AG04449 (cell line): ENCODE results near the gene EWSR1.

Experiments used
- CTCF ChIA-PET: fragments of 350-600 bp; formaldehyde crosslinking; extraction: SDS; loops from one replicate; lab custom pipeline; 2021; ENCODE audit warnings: antibody characterized with exemption; lab: Yijun Ruan, JAX
- POLR2A ChIA-PET: fragments of 400-600, 350-600 bp; formaldehyde crosslinking; extraction: SDS; loops from one replicate; lab custom pipeline; 2020; ENCODE audit warnings: antibody characterized with exemption, inconsistent platforms; lab: Yijun Ruan, JAX
- DNase-seq: peaks from one replicate; pipeline ENCODE4 v3.0.0-alpha.2; 2010; ENCODE audit warnings: low read depth, low spot score
- H3K4me3 ChIP-seq: 2 replicates; pipeline ENCODE4 v1.5.1; 2011; ENCODE audit warnings: low read depth, mild to moderate bottlenecking, control low read depth, low read length
- TF ChIP-seq, protein P1 (sequence below): IDR thresholded peaks from one replicate; pipeline ENCODE4 v1.5.1; 2011; ENCODE audit warnings: mild to moderate bottlenecking, moderate library complexity, low read length, control low read depth, inconsistent platforms; ENCODE audit not compliant: insufficient read depth; ENCODE audit errors: missing control alignments

The EWSR1 gene

DNA sequence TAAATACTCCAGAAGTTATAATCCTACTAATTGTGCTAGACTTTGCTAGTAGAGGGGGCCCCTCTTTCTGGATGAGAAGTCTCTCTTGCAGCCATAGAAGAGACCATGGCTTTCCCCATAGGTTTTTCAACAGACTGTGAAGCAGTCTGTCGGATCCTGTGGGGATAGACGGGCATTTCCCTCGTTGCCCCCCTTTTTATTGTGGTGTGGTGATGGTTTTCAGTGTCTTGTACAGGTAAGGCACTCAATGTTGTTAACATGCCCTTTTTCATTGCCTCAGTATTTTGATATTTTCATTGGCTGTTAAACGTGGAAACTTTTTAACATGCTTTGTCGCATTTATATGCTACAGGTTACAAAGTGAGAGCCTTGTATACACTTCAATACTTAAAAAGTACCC, 22.0 kb downstream of the EWSR1 start:
- CTCF ChIA-PET, result interaction anchor here (1.3 kb wide), 1 partner anchor 13 kb away, joined by 3 read pairs; no protein-coding TSS in a partner anchor
- no peak for DNase-seq
- H3K4me3 ChIP-seq, result no peak overlapping the region
- POLR2A ChIA-PET, result no interaction called here
- TF ChIP-seq, protein P1, sequence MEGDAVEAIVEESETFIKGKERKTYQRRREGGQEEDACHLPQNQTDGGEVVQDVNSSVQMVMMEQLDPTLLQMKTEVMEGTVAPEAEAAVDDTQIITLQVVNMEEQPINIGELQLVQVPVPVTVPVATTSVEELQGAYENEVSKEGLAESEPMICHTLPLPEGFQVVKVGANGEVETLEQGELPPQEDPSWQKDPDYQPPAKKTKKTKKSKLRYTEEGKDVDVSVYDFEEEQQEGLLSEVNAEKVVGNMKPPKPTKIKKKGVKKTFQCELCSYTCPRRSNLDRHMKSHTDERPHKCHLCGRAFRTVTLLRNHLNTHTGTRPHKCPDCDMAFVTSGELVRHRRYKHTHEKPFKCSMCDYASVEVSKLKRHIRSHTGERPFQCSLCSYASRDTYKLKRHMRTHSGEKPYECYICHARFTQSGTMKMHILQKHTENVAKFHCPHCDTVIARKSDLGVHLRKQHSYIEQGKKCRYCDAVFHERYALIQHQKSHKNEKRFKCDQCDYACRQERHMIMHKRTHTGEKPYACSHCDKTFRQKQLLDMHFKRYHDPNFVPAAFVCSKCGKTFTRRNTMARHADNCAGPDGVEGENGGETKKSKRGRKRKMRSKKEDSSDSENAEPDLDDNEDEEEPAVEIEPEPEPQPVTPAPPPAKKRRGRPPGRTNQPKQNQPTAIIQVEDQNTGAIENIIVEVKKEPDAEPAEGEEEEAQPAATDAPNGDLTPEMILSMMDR, result no peak

DNA sequence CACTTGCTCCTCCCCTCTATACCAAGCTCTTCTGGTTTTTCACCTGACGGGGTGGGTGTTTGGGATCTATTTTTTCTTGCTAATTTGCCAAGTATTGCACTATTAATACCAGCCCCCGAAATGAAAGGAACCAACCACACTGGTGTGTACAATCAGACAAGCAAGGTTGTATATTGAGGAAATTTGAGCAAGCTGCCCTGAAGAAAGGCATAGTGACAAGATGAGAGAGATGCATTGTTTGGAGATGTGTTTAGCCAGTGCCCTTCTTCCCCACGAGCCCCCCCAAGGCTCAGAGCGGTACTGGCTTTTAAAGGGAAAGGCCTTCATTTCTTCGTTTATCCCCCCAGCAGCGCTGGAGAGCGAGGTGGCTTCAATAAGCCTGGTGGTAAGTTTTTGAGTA, 23.1 kb downstream of the EWSR1 start:
- CTCF ChIA-PET, result interaction anchor here (1.1 to 1.3 kb wide), 2 partner anchors 14 to 18 kb away, joined by 3 read pairs; no protein-coding TSS in a partner anchor
- POLR2A ChIA-PET, result no interaction called here
- TF ChIP-seq, protein P1, result no peak
- DNase-seq, result no peak
- no peak overlapping the region for H3K4me3 ChIP-seq

DNA sequence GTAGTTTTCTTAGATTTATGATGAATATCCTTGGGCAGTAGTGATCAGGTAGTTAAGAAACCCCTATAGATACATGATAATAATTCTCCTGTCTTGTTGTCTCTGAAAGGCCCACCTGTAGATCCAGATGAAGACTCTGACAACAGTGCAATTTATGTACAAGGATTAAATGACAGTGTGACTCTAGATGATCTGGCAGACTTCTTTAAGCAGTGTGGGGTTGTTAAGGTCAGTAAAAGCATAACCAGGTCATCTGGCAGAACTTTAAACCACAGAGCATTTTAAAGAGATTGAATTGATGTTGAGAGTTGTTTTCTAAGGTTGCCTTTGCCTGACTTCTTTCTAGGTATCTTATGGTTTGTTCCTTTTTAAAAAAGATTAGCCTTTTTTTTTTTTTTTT, 24.3 kb downstream of the EWSR1 start:
- TF ChIP-seq, protein P1, result no peak
- DNase-seq, result no peak
- H3K4me3 ChIP-seq, result no peak overlapping the region
- CTCF ChIA-PET, result interaction anchor here (2.0 kb wide), 1 partner anchor 13 kb away, joined by 5 read pairs; the partner anchor contains the start of gene GAS2L1
- POLR2A ChIA-PET, result no interaction called here

DNA sequence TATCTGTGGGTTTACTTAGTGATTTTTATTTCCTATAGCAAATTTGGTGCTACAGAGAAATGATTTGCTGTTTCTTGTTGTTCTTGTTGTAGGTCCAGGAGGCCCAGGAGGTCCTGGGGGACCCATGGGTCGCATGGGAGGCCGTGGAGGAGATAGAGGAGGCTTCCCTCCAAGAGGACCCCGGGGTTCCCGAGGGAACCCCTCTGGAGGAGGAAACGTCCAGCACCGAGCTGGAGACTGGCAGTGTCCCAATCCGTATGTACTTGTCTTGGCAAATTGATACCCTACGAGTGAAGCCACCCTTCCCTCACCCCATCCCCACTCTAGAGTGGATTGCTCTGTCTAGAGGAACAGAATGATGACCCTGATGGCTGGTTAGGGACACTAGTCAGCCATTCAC, 30.6 kb downstream of the EWSR1 start:
- no peak overlapping the region for H3K4me3 ChIP-seq
- TF ChIP-seq, protein P1, result no peak
- ChIA-PET POLR2A (no interaction called here), CTCF (interaction anchor here (1.1 to 2.9 kb wide), 3 partner anchors 14 to 61 kb away, joined by 3 to 14 read pairs (median 3); no protein-coding TSS in a partner anchor)
- no peak for DNase-seq

DNA sequence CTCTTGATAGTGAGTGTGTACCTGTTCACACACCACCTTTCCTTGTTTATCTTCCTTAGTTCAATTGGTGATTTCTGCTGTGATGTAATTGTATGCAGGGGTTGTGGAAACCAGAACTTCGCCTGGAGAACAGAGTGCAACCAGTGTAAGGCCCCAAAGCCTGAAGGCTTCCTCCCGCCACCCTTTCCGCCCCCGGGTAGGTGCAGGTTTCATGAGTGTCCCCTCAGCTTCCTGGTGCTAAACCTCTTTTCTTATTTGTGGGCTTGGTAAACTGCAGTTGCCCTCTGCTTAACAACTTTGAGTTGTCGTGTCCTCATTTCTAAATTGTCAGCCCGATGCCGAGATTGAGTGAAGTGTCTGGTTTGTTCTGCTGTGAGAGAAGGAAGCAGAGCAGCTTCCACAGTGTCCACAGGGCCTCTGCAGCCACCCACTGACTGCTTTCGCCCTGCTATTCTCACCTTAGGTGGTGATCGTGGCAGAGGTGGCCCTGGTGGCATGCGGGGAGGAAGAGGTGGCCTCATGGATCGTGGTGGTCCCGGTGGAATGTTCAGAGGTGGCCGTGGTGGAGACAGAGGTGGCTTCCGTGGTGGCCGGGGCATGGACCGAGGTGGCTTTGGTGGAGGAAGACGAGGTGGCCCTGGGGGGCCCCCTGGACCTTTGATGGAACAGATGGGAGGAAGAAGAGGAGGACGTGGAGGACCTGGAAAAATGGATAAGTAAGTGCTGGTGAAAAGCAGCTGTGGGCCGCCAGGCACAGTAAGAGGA, 31.2 kb downstream of the EWSR1 start:
- TF ChIP-seq, protein P1, result no peak
- CTCF ChIA-PET, result interaction anchor here (2.9 kb wide), 1 partner anchor 60 kb away, joined by 14 read pairs; no protein-coding TSS in a partner anchor
- no peak for DNase-seq
- H3K4me3 ChIP-seq, result no peak overlapping the region
- POLR2A ChIA-PET, result no interaction called here

DNA sequence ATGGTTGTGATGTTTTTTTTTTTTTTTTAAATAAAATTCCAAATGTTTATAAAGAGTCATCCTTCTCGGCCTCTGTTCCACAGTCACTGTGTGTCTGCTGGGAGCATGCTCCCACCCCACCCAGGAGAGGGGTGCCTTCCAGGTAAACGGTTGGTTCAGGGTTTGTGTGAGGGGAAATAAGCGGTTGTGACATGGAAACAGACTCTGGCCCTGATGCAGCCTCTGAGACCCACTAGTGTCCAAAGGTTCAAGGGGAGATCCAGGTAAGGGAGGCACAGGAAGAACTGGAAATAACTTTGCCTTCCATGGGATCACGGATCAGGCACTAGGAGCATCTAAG, 32.4 kb downstream of the EWSR1 start:
- POLR2A ChIA-PET, result no interaction called here
- CTCF ChIA-PET, result interaction anchor here (2.9 kb wide), 1 partner anchor 59 kb away, joined by 14 read pairs; no protein-coding TSS in a partner anchor
- TF ChIP-seq, protein P1, result no peak
- no peak overlapping the region for H3K4me3 ChIP-seq
- DNase-seq, result no peak
